ENCODE results near the gene AFG3L2. TPM values are rescaled to one million over a fixed set of nuclear protein-coding genes. Genes with fewer than 3 reads are reported as not detected.
A peak's percentile ranks its signal among the peaks of the same experiment; 100 is the strongest.

Gene AFG3L2
- total RNA-seq, 1 experiment from 2014 or later: 65.9 TPM

GRCh38 chr18:12366379-12366778, 10.6 kb downstream of the AFG3L2 start:
- no peak overlapping the region for H3K4me3 ChIP-seq
- H3K9me3 ChIP-seq (replicated peaks): no peaks in the 10 kb centered on the region
- no peak for DNase-seq (ENCODE audit: low read depth in 1 of 2, low spot score in 2 of 2)
- H3K4me1 ChIP-seq (replicated peaks): no peaks in the 10 kb centered on the region
- no peaks in the 10 kb centered on the region for H3K27me3 ChIP-seq (replicated peaks)
- H3K36me3 ChIP-seq: peaks cover 82% of the 10 kb centered on the region
- no peak overlapping the region for H3K27ac ChIP-seq

- DNase-seq (ENCODE audit: low read depth in 1 of 2, low spot score in 2 of 2): no peak
- H3K9me3 ChIP-seq (replicated peaks): no peaks in the 10 kb centered on the region
- H3K4me1 ChIP-seq (replicated peaks): no peaks in the 10 kb centered on the region
- peaks cover 90% of the 10 kb centered on the region for H3K36me3 ChIP-seq
- no peak overlapping the region for H3K27ac ChIP-seq
- no peak overlapping the region for H3K4me3 ChIP-seq
- no peaks in the 10 kb centered on the region for H3K27me3 ChIP-seq (replicated peaks)
Measured at GRCh38 chr18:12362473-12363174, 14.4 kb downstream of the AFG3L2 start.

GRCh38 chr18:12361770-12362378, 15.2 kb downstream of the AFG3L2 start:
- Histone ChIP-seq H3K27ac (no peak overlapping the region), H3K36me3 (peaks cover 90% of the 10 kb centered on the region), H3K9me3 (replicated peaks) (no peaks in the 10 kb centered on the region), H3K27me3 (replicated peaks) (no peaks in the 10 kb centered on the region), H3K4me1 (replicated peaks) (no peaks in the 10 kb centered on the region), H3K4me3 (no peak overlapping the region)
- DNase-seq (ENCODE audit: low read depth in 1 of 2, low spot score in 2 of 2): no peak

DNA sequence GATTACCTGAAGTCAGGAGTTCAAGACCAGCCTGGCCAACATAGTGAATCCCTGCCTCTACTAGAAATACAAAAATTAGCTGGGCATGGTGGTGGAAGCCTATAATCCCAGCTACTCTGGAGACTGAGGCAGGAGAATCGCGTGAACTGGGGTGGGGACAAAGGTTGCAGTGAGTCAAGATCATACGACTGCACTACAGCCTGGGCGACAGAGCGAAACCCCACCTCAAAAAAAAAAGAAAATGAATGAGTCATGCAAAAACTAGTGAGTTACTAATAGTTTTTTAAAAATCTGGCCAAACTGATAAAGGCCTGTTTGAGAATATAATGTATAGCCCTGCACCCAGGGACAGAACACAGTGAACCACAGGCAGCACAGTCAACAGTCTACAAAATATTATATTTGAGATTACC, 17.5 kb downstream of the AFG3L2 start:
- DNase-seq (ENCODE audit: low read depth in 1 of 2, low spot score in 2 of 2): no peak
- no peak overlapping the region for H3K27ac ChIP-seq
- peaks cover 84% of the 10 kb centered on the region for H3K36me3 ChIP-seq

DNA sequence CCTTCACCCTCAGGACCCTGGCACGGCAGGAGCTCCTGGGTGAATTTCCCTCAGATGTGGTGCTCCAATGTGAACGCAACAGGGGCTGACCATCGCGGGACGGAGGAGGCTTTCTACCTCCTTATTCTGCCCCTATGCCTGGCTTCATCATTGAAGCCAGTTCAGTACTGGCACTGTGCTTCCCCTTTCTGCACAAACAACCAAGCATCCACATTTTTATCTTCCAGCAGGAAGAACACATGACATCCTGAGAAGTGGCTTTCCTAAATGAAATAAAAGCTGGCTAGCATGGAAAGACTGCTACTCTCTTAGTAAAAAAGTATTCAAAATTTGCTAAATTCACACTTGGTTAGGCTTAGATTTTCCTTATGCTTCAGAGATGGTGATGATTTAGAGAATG, 24.8 kb downstream of the AFG3L2 start:
- Histone ChIP-seq H3K36me3 (peaks cover 77% of the 10 kb centered on the region), H3K9me3 (replicated peaks) (no peaks in the 10 kb centered on the region), H3K4me3 (no peak overlapping the region), H3K27me3 (replicated peaks) (no peaks in the 10 kb centered on the region), H3K4me1 (replicated peaks) (no peaks in the 10 kb centered on the region), H3K27ac (no peak overlapping the region)
- no peak for DNase-seq (ENCODE audit: low read depth in 1 of 2, low spot score in 2 of 2)

More for the DNA sequence above, 17.5 kb downstream of the AFG3L2 start:
- H3K27me3 ChIP-seq (replicated peaks): no peaks in the 10 kb centered on the region
- H3K9me3 ChIP-seq (replicated peaks): no peaks in the 10 kb centered on the region
- no peak overlapping the region for H3K4me3 ChIP-seq
- no peaks in the 10 kb centered on the region for H3K4me1 ChIP-seq (replicated peaks)

- H3K4me1 ChIP-seq (replicated peaks): no peaks in the 10 kb centered on the region
- H3K36me3 ChIP-seq: peaks cover 87% of the 10 kb centered on the region
- H3K9me3 ChIP-seq (replicated peaks): no peaks in the 10 kb centered on the region
- no peak overlapping the region for H3K4me3 ChIP-seq
- DNase-seq (ENCODE audit: low read depth in 1 of 2, low spot score in 2 of 2): no peak
- H3K27me3 ChIP-seq (replicated peaks): no peaks in the 10 kb centered on the region
- no peak overlapping the region for H3K27ac ChIP-seq
Measured at GRCh38 chr18:12347895-12348294, 29.1 kb downstream of the AFG3L2 start.

DNA sequence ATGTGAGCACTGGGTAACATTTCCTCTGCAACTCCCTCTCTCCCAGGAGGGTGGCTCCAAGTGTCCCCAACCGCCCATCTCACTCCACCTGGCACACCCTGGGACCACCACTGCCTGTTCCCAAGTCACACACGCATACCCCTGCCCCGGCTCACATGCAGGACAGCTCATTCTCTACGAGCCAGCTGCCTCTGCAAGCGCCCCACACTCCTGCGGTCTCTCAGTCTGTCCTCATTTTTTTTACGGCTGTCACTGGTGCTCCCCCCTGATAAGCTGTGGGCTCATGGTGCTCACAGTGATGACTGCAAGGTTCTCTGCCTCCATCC, 30.8 kb downstream of the AFG3L2 start:
- Histone ChIP-seq H3K4me1 (replicated peaks) (no peaks in the 10 kb centered on the region), H3K36me3 (peaks cover 86% of the 10 kb centered on the region), H3K27me3 (replicated peaks) (no peaks in the 10 kb centered on the region), H3K4me3 (no peak overlapping the region), H3K9me3 (replicated peaks) (no peaks in the 10 kb centered on the region), H3K27ac (no peak overlapping the region)
- DNase-seq (ENCODE audit: low read depth in 1 of 2, low spot score in 2 of 2): no peak

- no peaks in the 10 kb centered on the region for H3K27me3 ChIP-seq (replicated peaks)
- H3K4me1 ChIP-seq (replicated peaks): no peaks in the 10 kb centered on the region
- no peak for DNase-seq (ENCODE audit: low read depth in 1 of 2, low spot score in 2 of 2)
- no peaks in the 10 kb centered on the region for H3K9me3 ChIP-seq (replicated peaks)
- H3K4me3 ChIP-seq: no peak overlapping the region
- no peak overlapping the region for H3K27ac ChIP-seq
- H3K36me3 ChIP-seq: peaks cover 81% of the 10 kb centered on the region
Measured at GRCh38 chr18:12345491-12346239, 31.4 kb downstream of the AFG3L2 start.

GRCh38 chr18:12342661-12343060, 34.4 kb downstream of the AFG3L2 start:
- Histone ChIP-seq H3K4me3 (no peak overlapping the region), H3K4me1 (replicated peaks) (peaks cover 4% of the 10 kb centered on the region), H3K9me3 (replicated peaks) (no peaks in the 10 kb centered on the region), H3K27ac (no peak overlapping the region), H3K36me3 (peaks cover 75% of the 10 kb centered on the region), H3K27me3 (replicated peaks) (no peaks in the 10 kb centered on the region)
- no peak for DNase-seq (ENCODE audit: low read depth in 1 of 2, low spot score in 2 of 2)

GRCh38 chr18:12340945-12341660, 35.9 kb downstream of the AFG3L2 start:
- H3K4me3 ChIP-seq: no peak overlapping the region
- H3K36me3 ChIP-seq: peaks cover 76% of the 10 kb centered on the region
- H3K27ac ChIP-seq: no peak overlapping the region
- H3K9me3 ChIP-seq (replicated peaks): no peaks in the 10 kb centered on the region
- H3K27me3 ChIP-seq (replicated peaks): no peaks in the 10 kb centered on the region
- DNase-seq (ENCODE audit: low read depth in 1 of 2, low spot score in 2 of 2): no peak
- H3K4me1 ChIP-seq (replicated peaks): peaks cover 16% of the 10 kb centered on the region

- no peak overlapping the region for H3K27ac ChIP-seq
- no peak overlapping the region for H3K4me3 ChIP-seq
- peaks cover 16% of the 10 kb centered on the region for H3K4me1 ChIP-seq (replicated peaks)
- DNase-seq (ENCODE audit: low read depth in 1 of 2, low spot score in 2 of 2): no peak
- no peaks in the 10 kb centered on the region for H3K27me3 ChIP-seq (replicated peaks)
- H3K9me3 ChIP-seq (replicated peaks): no peaks in the 10 kb centered on the region
- peaks cover 75% of the 10 kb centered on the region for H3K36me3 ChIP-seq
Measured at GRCh38 chr18:12338382-12338781, 38.6 kb downstream of the AFG3L2 start.

DNA sequence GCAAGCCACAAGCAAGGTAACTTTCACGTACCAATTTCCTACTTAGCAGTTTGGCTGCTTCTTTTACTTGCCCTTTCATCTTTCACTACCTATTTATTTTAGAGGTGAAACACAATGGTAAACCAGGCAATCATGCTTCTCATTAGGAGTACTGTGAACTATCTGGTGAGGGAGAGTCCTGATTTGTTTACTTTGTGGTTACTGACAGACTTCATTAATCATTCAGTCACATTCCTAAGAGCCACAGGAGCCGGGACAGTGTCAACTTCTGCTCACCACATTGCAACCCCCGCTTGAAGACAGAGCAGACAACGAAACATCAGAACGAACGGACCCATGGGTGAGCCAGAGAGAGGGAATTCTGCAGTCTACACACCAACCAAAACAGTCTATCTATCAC, 40.1 kb downstream of the AFG3L2 start:
- Histone ChIP-seq H3K27me3 (replicated peaks) (no peaks in the 10 kb centered on the region), H3K4me3 (no peak overlapping the region), H3K4me1 (replicated peaks) (peaks cover 16% of the 10 kb centered on the region), H3K27ac (no peak overlapping the region), H3K36me3 (peaks cover 64% of the 10 kb centered on the region), H3K9me3 (replicated peaks) (no peaks in the 10 kb centered on the region)
- DNase-seq (ENCODE audit: low read depth in 1 of 2, low spot score in 2 of 2): peak; percentile 70 to 73

DNA sequence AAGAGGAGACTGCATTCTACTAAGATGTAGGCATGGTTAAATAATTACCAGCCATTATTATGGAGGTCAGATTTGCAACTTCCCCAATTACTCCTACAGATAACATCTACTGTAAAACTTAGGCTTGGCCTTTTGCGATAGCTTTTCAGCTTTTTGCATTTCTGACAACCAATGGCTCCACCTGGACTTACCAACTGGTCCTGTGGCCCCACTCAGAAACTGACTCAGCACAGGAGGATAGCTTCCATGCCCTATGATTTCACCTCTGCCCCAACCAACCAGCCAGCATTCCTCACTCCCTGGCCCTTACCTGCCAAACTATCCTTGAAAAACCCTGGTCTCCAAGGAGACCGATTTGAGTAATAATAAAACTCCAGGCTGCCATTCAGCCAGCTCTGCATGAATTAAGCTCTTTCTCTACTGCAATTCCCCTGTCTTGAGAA, 40.8 kb downstream of the AFG3L2 start:
- Histone ChIP-seq H3K36me3 (peaks cover 63% of the 10 kb centered on the region), H3K27me3 (replicated peaks) (no peaks in the 10 kb centered on the region), H3K27ac (no peak overlapping the region), H3K9me3 (replicated peaks) (no peaks in the 10 kb centered on the region), H3K4me1 (replicated peaks) (peaks cover 16% of the 10 kb centered on the region), H3K4me3 (no peak overlapping the region)
- DNase-seq (ENCODE audit: low read depth in 1 of 2, low spot score in 2 of 2): no peak

DNA sequence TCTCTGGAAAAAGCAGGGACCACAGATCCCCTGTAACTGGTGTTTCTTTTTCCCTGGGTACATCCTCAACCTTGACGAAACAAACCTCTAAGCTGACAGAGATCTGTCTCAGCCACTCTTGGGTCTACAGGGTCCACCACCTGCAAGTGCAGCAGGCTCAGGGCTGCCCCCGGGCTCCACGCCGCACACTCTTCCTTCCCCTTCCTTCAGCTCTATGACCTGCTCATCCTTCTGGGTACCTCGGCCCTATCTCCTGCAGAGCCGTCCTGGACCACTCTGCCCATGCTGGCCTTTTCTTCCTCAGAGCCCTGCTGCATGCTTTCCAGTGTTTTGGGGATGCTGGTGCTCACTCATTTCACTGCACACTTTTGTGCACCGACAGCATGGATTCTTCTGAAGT, 41.5 kb downstream of the AFG3L2 start:
- Histone ChIP-seq H3K4me1 (replicated peaks) (peaks cover 16% of the 10 kb centered on the region), H3K4me3 (no peak overlapping the region), H3K9me3 (replicated peaks) (no peaks in the 10 kb centered on the region), H3K36me3 (peaks cover 66% of the 10 kb centered on the region), H3K27ac (no peak overlapping the region), H3K27me3 (replicated peaks) (no peaks in the 10 kb centered on the region)
- DNase-seq (ENCODE audit: low read depth in 1 of 2, low spot score in 2 of 2): no peak

All from SJSA1 (cell line).